ENCODE results near the gene GOLGA8T.
"Not testable (repeated sequence)": the region's sequence is repeated elsewhere in the genome, so short reads cannot be mapped to it uniquely, and the experiment has no call there.

DNA sequence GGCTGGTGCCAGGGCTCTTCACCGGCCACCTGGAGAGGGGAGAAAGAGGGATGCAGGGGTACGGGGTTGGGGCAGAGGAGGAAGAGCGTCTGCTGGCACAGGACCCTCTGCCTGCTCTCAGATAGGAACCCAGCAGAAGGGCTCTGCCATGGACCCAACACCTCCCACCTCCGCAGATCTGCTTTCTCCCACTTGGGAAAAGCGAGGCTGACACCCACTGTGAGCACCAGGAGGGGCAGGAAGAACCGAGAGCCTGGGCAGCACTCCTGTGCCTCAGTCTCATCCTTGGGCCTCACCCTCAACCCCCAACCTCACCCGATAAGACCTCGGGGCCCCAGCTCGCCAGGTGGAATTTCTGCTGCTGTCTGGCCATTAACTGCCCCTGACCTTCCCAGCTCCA, 58.0 kb downstream of the GOLGA8T start:
- not testable (repeated sequence) for TF ChIP-seq EZH2 (IDR thresholded peaks at IDR 0.05; ENCODE audit: low read depth, unreplicated experiment); CTCF (conservative IDR thresholded peaks at IDR 0.05; ENCODE audit: low read depth in 2 of 2)
